ENCODE measurements around the gene ZMIZ1.

ZMIZ1 gene

DNA sequence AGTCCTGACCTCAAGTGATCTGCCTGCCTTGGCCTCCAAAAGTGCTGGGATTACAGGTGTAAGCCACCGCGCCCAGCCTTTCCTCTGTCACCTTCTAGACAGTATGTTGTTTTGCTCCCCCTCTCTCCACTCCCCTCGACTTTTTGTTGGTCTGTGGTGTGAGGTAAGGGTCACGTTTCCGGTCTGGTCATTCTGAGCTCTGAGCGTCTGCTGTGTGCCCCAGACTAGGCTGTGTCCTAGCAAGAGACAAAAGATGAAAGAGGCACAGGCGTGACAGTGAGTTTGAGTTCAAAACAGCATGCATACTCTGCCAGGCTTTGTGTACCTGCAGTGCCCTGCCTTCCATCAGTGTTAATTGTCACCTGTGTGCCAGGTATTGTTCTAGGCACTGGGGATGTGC lies 191.1 kb downstream of the ZMIZ1 start:
- H3K36me3 ChIP-seq (ENCODE audit: control insufficient read depth in 1 of 2, insufficient read depth in 2 of 2, low read depth in 1 of 2, low read length in 2 of 2): peaks cover 63 to 74% of the 10 kb centered on the region in 2 experiments
- H3K4me2 ChIP-seq (ENCODE audit: low read length, poor library complexity, severe bottlenecking): no peak overlapping the region
- H3K18ac ChIP-seq (ENCODE audit: low read depth in 1 of 2, low read length in 2 of 2): peak overlapping the region; percentile 34 to 71
- no peak overlapping the region for H3K9ac ChIP-seq (ENCODE audit: low read length)
- no peak overlapping the region for H4K8ac ChIP-seq (ENCODE audit: low read length)
- no peak overlapping the region for H2BK5ac ChIP-seq (ENCODE audit: low read depth, low read length, poor library complexity, severe bottlenecking)
- peak overlapping the region in 1 of 2 experiments; percentile 23 for H3K23ac ChIP-seq (ENCODE audit: low read length in 2 of 2)
- no peak overlapping the region for H2BK15ac ChIP-seq (ENCODE audit: low read depth, poor library complexity, severe bottlenecking)
- DNase-seq: no peak
- no peak overlapping the region for H3K4ac ChIP-seq (ENCODE audit: low read depth in 1 of 2, low read length in 2 of 2)
- H2AK5ac ChIP-seq (ENCODE audit: low read length, severe bottlenecking): no peak overlapping the region
- no peak overlapping the region for H2BK120ac ChIP-seq (ENCODE audit: low read depth, low read length)
- no peak overlapping the region for H2AFZ ChIP-seq (ENCODE audit: low read depth, low read length)
- peaks cover 28% of the 10 kb centered on the region for H3K4me1 ChIP-seq (ENCODE audit: control insufficient read depth, insufficient read depth, low read depth, low read length)
- H2BK12ac ChIP-seq (ENCODE audit: low read length in 2 of 2): peak overlapping the region; percentile 18 to 38
- peak overlapping the region in 1 of 2 experiments; percentile 0 for H3K14ac ChIP-seq (ENCODE audit: low read length in 2 of 2)
- H4K91ac ChIP-seq (ENCODE audit: low read length): no peak overlapping the region
- H3K27ac ChIP-seq (ENCODE audit: low read length, poor library complexity, severe bottlenecking): no peak overlapping the region
- H3K9me3 ChIP-seq (ENCODE audit: control insufficient read depth, low read length): no peaks in the 10 kb centered on the region
- H3K79me1 ChIP-seq (replicated peaks; ENCODE audit: low read length, poor library complexity, severe bottlenecking): peaks cover 52% of the 10 kb centered on the region
- H3K4me3 ChIP-seq (ENCODE audit: insufficient read depth in 1 of 2, low read depth in 1 of 2, low read length in 2 of 2): no peak overlapping the region
- no peaks in the 10 kb centered on the region for H3K27me3 ChIP-seq (ENCODE audit: control insufficient read depth in 1 of 2, insufficient read depth in 1 of 2, low read length in 2 of 2)
- 90% methylated on average over 7 of the region's 7 CpGs for WGBS

DNA sequence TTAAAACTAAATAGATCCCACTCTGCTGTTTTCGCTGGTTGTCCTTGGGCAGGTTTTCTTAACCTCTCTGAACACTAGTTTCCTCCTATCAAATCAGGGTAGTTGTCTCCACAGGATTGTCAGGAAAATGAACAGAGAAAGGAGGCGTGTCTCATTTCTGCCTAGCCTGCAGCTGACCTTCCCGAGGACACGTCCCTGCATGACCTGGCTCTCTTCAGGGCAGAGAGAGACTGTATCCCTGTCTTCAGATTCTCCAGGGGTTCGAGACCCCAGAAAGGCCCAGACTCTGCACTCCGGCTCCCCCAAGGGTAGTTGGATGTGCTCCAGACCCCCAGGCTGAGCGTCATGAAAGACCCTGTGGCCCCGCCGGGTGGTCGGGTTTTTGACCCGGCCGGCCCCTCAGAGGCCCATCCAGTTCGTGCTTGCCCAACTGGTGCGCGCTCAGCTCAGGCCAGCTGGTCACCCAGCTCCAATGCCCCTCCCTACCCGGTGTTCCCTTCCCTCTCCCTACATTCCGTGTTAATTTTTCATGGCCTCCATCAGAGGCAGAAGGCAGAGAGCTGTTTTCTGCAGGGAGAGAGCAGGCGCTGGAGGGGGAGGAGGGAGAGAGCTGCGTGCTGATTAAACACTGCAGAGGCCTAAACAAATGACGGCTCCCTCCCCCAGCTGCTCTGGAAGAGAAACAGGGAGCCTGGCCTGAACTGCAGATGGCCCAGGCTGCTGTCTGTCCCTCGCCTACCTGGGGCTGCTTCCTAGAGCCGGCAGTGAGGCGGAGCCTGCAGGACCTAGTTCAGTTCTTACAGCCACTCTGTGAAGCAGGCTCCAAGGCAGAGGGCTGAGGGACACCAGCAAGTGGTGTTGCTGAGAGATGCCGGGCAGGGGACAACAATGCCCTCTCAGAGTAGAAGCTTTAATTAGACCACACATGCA lies 192.3 kb downstream of the ZMIZ1 start:
- 36% methylated on average over 23 of the region's 24 CpGs for WGBS
- Histone ChIP-seq H3K79me1 (replicated peaks; ENCODE audit: low read length, poor library complexity, severe bottlenecking) (peaks cover 52% of the 10 kb centered on the region), H4K8ac (ENCODE audit: low read length) (peak overlapping the region; percentile 40), H3K4ac (ENCODE audit: low read depth in 1 of 2, low read length in 2 of 2) (peak overlapping the region in 1 of 2 experiments; percentile 5), H3K9ac (ENCODE audit: low read length) (peak overlapping the region; percentile 21), H3K23ac (ENCODE audit: low read length in 2 of 2) (no peak overlapping the region), H3K4me2 (ENCODE audit: low read length, poor library complexity, severe bottlenecking) (no peak overlapping the region), H3K4me1 (ENCODE audit: control insufficient read depth, insufficient read depth, low read depth, low read length) (peaks cover 35% of the 10 kb centered on the region), H3K9me3 (ENCODE audit: control insufficient read depth, low read length) (no peaks in the 10 kb centered on the region), H3K36me3 (ENCODE audit: control insufficient read depth in 1 of 2, insufficient read depth in 2 of 2, low read depth in 1 of 2, low read length in 2 of 2) (peaks cover 59 to 75% of the 10 kb centered on the region in 2 experiments), H2BK15ac (ENCODE audit: low read depth, poor library complexity, severe bottlenecking) (peak overlapping the region; percentile 36), H2AK5ac (ENCODE audit: low read length, severe bottlenecking) (no peak overlapping the region), H3K27me3 (ENCODE audit: control insufficient read depth in 1 of 2, insufficient read depth in 1 of 2, low read length in 2 of 2) (no peaks in the 10 kb centered on the region), H2BK120ac (ENCODE audit: low read depth, low read length) (peak overlapping the region; percentile 22), H4K91ac (ENCODE audit: low read length) (peak overlapping the region; percentile 24), H2BK5ac (ENCODE audit: low read depth, low read length, poor library complexity, severe bottlenecking) (no peak overlapping the region), H3K14ac (ENCODE audit: low read length in 2 of 2) (no peak overlapping the region), H3K18ac (ENCODE audit: low read depth in 1 of 2, low read length in 2 of 2) (peak overlapping the region; percentile 68 to 75), H3K27ac (ENCODE audit: low read length, poor library complexity, severe bottlenecking) (no peak overlapping the region), H2AFZ (ENCODE audit: low read depth, low read length) (no peak overlapping the region), H2BK12ac (ENCODE audit: low read length in 2 of 2) (peak overlapping the region; percentile 49 to 63), H3K4me3 (ENCODE audit: insufficient read depth in 1 of 2, low read depth in 1 of 2, low read length in 2 of 2) (no peak overlapping the region)
- DNase-seq: peak; percentile 91

DNA sequence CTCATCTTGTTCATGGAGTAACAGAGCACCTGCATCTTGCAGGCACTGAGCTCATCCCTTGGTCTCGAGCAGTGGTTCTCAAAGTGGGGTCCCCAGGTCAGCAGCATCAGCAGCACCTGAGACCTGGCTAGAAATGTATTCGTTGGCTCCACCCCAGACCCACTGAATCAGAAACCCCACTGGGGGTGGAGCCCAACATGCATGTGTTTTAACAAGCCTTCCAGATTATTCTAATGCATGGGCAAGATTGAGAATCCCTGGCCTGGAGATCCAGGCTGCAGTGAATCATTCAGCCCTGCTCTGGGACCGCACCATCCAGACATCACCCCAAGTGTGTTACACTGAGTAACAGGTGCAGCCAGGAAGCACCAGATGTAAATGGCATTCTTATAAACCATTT lies 193.4 kb downstream of the ZMIZ1 start:
- Histone ChIP-seq H3K9me3 (ENCODE audit: control insufficient read depth, low read length) (no peaks in the 10 kb centered on the region), H2BK5ac (ENCODE audit: low read depth, low read length, poor library complexity, severe bottlenecking) (no peak overlapping the region), H4K8ac (ENCODE audit: low read length) (no peak overlapping the region), H3K18ac (ENCODE audit: low read depth in 1 of 2, low read length in 2 of 2) (no peak overlapping the region), H2BK15ac (ENCODE audit: low read depth, poor library complexity, severe bottlenecking) (no peak overlapping the region), H3K4me1 (ENCODE audit: control insufficient read depth, insufficient read depth, low read depth, low read length) (peaks cover 40% of the 10 kb centered on the region), H2AFZ (ENCODE audit: low read depth, low read length) (no peak overlapping the region), H3K4me3 (ENCODE audit: insufficient read depth in 1 of 2, low read depth in 1 of 2, low read length in 2 of 2) (no peak overlapping the region), H3K79me1 (replicated peaks; ENCODE audit: low read length, poor library complexity, severe bottlenecking) (peaks cover 45% of the 10 kb centered on the region), H3K4ac (ENCODE audit: low read depth in 1 of 2, low read length in 2 of 2) (no peak overlapping the region), H4K91ac (ENCODE audit: low read length) (no peak overlapping the region), H2AK5ac (ENCODE audit: low read length, severe bottlenecking) (no peak overlapping the region), H3K9ac (ENCODE audit: low read length) (no peak overlapping the region), H2BK12ac (ENCODE audit: low read length in 2 of 2) (no peak overlapping the region), H3K36me3 (ENCODE audit: control insufficient read depth in 1 of 2, insufficient read depth in 2 of 2, low read depth in 1 of 2, low read length in 2 of 2) (peaks cover 52 to 69% of the 10 kb centered on the region in 2 experiments), H3K27me3 (ENCODE audit: control insufficient read depth in 1 of 2, insufficient read depth in 1 of 2, low read length in 2 of 2) (no peaks in the 10 kb centered on the region), H3K14ac (ENCODE audit: low read length in 2 of 2) (no peak overlapping the region), H2BK120ac (ENCODE audit: low read depth, low read length) (no peak overlapping the region), H3K23ac (ENCODE audit: low read length in 2 of 2) (no peak overlapping the region), H3K27ac (ENCODE audit: low read length, poor library complexity, severe bottlenecking) (no peak overlapping the region), H3K4me2 (ENCODE audit: low read length, poor library complexity, severe bottlenecking) (no peak overlapping the region)
- DNase-seq: no peak
- WGBS: 92% methylated on average over 3 of the region's 3 CpGs

- no peak overlapping the region for H3K27ac ChIP-seq (ENCODE audit: low read length, poor library complexity, severe bottlenecking)
- WGBS: 92% methylated on average over 16 of the region's 18 CpGs
Observed at GRCh38 chr10:79262959-79263746, 194.4 kb downstream of the ZMIZ1 start.

More at GRCh38 chr10:79262959-79263746, 194.4 kb downstream of the ZMIZ1 start:
- Histone ChIP-seq H3K18ac (ENCODE audit: low read depth in 1 of 2, low read length in 2 of 2) (peak overlapping the region in 1 of 2 experiments; percentile 19), H3K4ac (ENCODE audit: low read depth in 1 of 2, low read length in 2 of 2) (no peak overlapping the region), H3K9me3 (ENCODE audit: control insufficient read depth, low read length) (no peaks in the 10 kb centered on the region), H4K8ac (ENCODE audit: low read length) (no peak overlapping the region), H3K4me2 (ENCODE audit: low read length, poor library complexity, severe bottlenecking) (no peak overlapping the region), H2BK12ac (ENCODE audit: low read length in 2 of 2) (no peak overlapping the region), H2AFZ (ENCODE audit: low read depth, low read length) (no peak overlapping the region), H3K4me3 (ENCODE audit: insufficient read depth in 1 of 2, low read depth in 1 of 2, low read length in 2 of 2) (no peak overlapping the region), H2BK5ac (ENCODE audit: low read depth, low read length, poor library complexity, severe bottlenecking) (no peak overlapping the region), H2AK5ac (ENCODE audit: low read length, severe bottlenecking) (no peak overlapping the region), H2BK15ac (ENCODE audit: low read depth, poor library complexity, severe bottlenecking) (no peak overlapping the region), H3K23ac (ENCODE audit: low read length in 2 of 2) (no peak overlapping the region), H4K91ac (ENCODE audit: low read length) (no peak overlapping the region), H3K36me3 (ENCODE audit: control insufficient read depth in 1 of 2, insufficient read depth in 2 of 2, low read depth in 1 of 2, low read length in 2 of 2) (peaks cover 41 to 66% of the 10 kb centered on the region in 2 experiments), H2BK120ac (ENCODE audit: low read depth, low read length) (no peak overlapping the region), H3K9ac (ENCODE audit: low read length) (no peak overlapping the region), H3K4me1 (ENCODE audit: control insufficient read depth, insufficient read depth, low read depth, low read length) (peaks cover 48% of the 10 kb centered on the region), H3K27me3 (ENCODE audit: control insufficient read depth in 1 of 2, insufficient read depth in 1 of 2, low read length in 2 of 2) (no peaks in the 10 kb centered on the region), H3K79me1 (replicated peaks; ENCODE audit: low read length, poor library complexity, severe bottlenecking) (peaks cover 44% of the 10 kb centered on the region), H3K14ac (ENCODE audit: low read length in 2 of 2) (no peak overlapping the region)
- no peak for DNase-seq

Measured in mesenchymal stem cell (in vitro differentiated cells and primary cell).